SK-N-MC (cell line): ENCODE measurements around the gene CCDC70.

Experiments used
- DNase-seq: peaks from one replicate; pipeline ENCODE4 v3.0.0-alpha.2; 2011; ENCODE audit warnings: low read depth, low spot score
- H3K27ac ChIP-seq: fragments of 200-600 bp; sonication (generic); 2 replicates; pipeline ENCODE4 v1.5.1; 2016; ENCODE audit warnings: mixed run types
- H3K36me3 ChIP-seq: fragments of 200-600 bp; sonication (generic); 2 replicates; pipeline ENCODE4 v1.6.1; 2017; ENCODE audit warnings: antibody characterized with exemption, low read length, mixed read lengths; ENCODE audit not compliant: insufficient read depth
- H3K4me3 ChIP-seq: fragments of 200-600 bp; sonication (generic); 2 replicates; pipeline ENCODE4 v1.5.1; 2016
- H3K9ac ChIP-seq: fragments of 200-600 bp; sonication (generic); 2 replicates; pipeline ENCODE4 v1.8.0; 2017; ENCODE audit warnings: mixed run types, mixed read lengths; ENCODE audit not compliant: insufficient read length
- H3K9me3 ChIP-seq: fragments of 200-600 bp; sonication (generic); 2 replicates; pipeline ENCODE4 v1.6.1; 2017; ENCODE audit warnings: low read depth, mild to moderate bottlenecking, antibody characterized with exemption, low read length, moderate library complexity, mixed read lengths
- EZH2 ChIP-seq: fragments of 200-600 bp; sonication (generic); IDR thresholded peaks from one replicate; pipeline ENCODE4 v1.6.1; 2017; ENCODE audit warnings: antibody characterized with exemption
- FOXP2 ChIP-seq: optimal IDR thresholded peaks from 2 replicates; pipeline ENCODE3; 2011; ENCODE audit warnings: mild to moderate bottlenecking, moderate library complexity; ENCODE audit not compliant: insufficient read depth; ENCODE audit errors: extremely low read length, control extremely low read depth
- POLR2AphosphoS5 ChIP-seq: IDR thresholded peaks from 2 replicates; pipeline ENCODE4 v1.6.1; 2012; ENCODE audit warnings: mild to moderate bottlenecking, low read depth, low read length, borderline replicate concordance

Gene CCDC70

GRCh38 chr13:51914137-51914493 lies 52.3 kb downstream of the CCDC70 start:
- no peak overlapping the region for H3K27ac ChIP-seq
- no peaks in the 10 kb centered on the region for H3K9me3 ChIP-seq
- no peak for DNase-seq
- H3K9ac ChIP-seq: no peak overlapping the region
- H3K4me3 ChIP-seq: no peak overlapping the region
- no peak for TF ChIP-seq EZH2
- no peak for TF ChIP-seq POLR2AphosphoS5
- TF ChIP-seq FOXP2: no peak
- no peaks in the 10 kb centered on the region for H3K36me3 ChIP-seq
